H1 (cell line): Measurements from ENCODE around the gene P3H2.

Source experiments
- CREB1 ChIP-seq: IDR thresholded peaks from 2 replicates; pipeline ENCODE4 v1.6.1; 2012; ENCODE audit warnings: inconsistent platforms
- CTCF ChIP-seq, 3 experiments: IDR thresholded peaks; 1 replicate in 2 of 3; 2 replicates in 1 of 3; pipeline versions ENCODE4 v1.5.1 to v1.6.1; 2011; ENCODE audit warnings: low read length in 3 of 3, mild to moderate bottlenecking in 3 of 3, inconsistent platforms in 2 of 3, low read depth in 1 of 3, moderate library complexity in 1 of 3; ENCODE audit not compliant: insufficient read depth in 1 of 3; ENCODE audit errors: control extremely low read depth in 1 of 3
- POLR2A ChIP-seq, 2 experiments: IDR thresholded peaks; 1 replicate in 1 of 2; 2 replicates in 1 of 2; pipeline ENCODE4 v1.6.1; 2011; ENCODE audit warnings: low read depth in 2 of 2, low read length in 2 of 2, mild to moderate bottlenecking in 2 of 2; ENCODE audit errors: control extremely low read depth in 1 of 2
- POLR2AphosphoS5 ChIP-seq: IDR thresholded peaks from 2 replicates; pipeline ENCODE4 v1.6.1; 2011; ENCODE audit warnings: low read depth, low read length
- RBBP5 ChIP-seq: IDR thresholded peaks from 2 replicates; pipeline ENCODE4 v1.7.1; 2012; ENCODE audit warnings: low read depth, mild to moderate bottlenecking, inconsistent platforms, low read length, moderate library complexity, borderline replicate concordance
- SP2 ChIP-seq: IDR thresholded peaks from 2 replicates; pipeline ENCODE4 v1.6.1; 2012; ENCODE audit warnings: mild to moderate bottlenecking, low read length, inconsistent platforms
- TAF1 ChIP-seq: IDR thresholded peaks from 2 replicates; pipeline ENCODE4 v1.6.1; 2011; ENCODE audit warnings: mild to moderate bottlenecking, low read depth, low read length

DNA sequence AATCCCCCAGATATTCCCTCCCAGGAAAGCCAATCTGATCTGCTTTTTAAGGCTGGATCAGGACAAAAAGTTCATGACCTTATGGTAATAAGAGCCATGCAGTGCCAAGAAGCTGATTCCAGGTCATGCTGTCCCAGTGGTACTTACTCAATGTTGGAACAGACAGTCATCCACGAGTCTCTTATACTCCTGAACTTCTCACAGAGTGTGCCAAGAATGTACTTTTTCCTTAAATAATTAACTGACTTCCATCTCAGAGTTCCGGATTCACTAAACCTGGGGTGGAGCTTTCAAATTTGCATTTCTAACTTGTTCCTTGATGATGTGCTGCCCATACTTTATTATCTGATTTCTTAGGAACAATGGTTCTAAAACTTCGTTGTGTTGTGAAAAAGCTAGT lies 3.4 kb upstream of the P3H2 start:
- no peak for TF ChIP-seq CTCF (IDR thresholded peaks at IDR 0.05; ENCODE audit: control extremely low read depth in 1 of 3, insufficient read depth in 1 of 3, low read depth in 1 of 3, low read length in 3 of 3)
- no peak for TF ChIP-seq SP2
- TF ChIP-seq POLR2AphosphoS5: no peak
- TF ChIP-seq TAF1: no peak
- no peak for TF ChIP-seq CREB1
- no peak for TF ChIP-seq RBBP5
- no peak for TF ChIP-seq POLR2A (IDR thresholded peaks at IDR 0.05; ENCODE audit: control extremely low read depth in 1 of 2, low read depth in 2 of 2, low read length in 2 of 2)
